Measurements from ENCODE around the gene CDK18.
"Not testable (repeated sequence)": the region's sequence is repeated elsewhere in the genome, so short reads cannot be mapped to it uniquely, and the experiment has no call there.

The CDK18 gene

GRCh38 chr1:205480349-205480985, 24.0 kb upstream of the CDK18 start:
- H3K4me3 ChIP-seq (ENCODE audit: low read depth, low read length), result no peak overlapping the region
- DNase-seq (ENCODE audit: low read depth, low spot score), result no peak
- in situ Hi-C loops (cut with HindIII; ENCODE audit: low sequenced_read_pairs), result no loop called here
- TF ChIP-seq CTCF (IDR thresholded peaks at IDR 0.05; ENCODE audit: low read depth, low read length), result no peak

GRCh38 chr1:205481218-205481617, 23.3 kb upstream of the CDK18 start:
- no peak for TF ChIP-seq CTCF (IDR thresholded peaks at IDR 0.05; ENCODE audit: low read depth, low read length)
- in situ Hi-C loops (cut with HindIII; ENCODE audit: low sequenced_read_pairs), result no loop called here
- no peak for DNase-seq (ENCODE audit: low read depth, low spot score)
- H3K4me3 ChIP-seq (ENCODE audit: low read depth, low read length), result no peak overlapping the region

- no peak for TF ChIP-seq CTCF (IDR thresholded peaks at IDR 0.05; ENCODE audit: low read depth, low read length)
- DNase-seq (ENCODE audit: low read depth, low spot score), result no peak
- in situ Hi-C loops (cut with HindIII; ENCODE audit: low sequenced_read_pairs), result no loop called here
- no peak overlapping the region for H3K4me3 ChIP-seq (ENCODE audit: low read depth, low read length)
These were observed 22.8 kb upstream of the CDK18 start for GRCh38 chr1:205481629-205482151.

GRCh38 chr1:205482587-205482986, 21.9 kb upstream of the CDK18 start:
- H3K4me3 ChIP-seq (ENCODE audit: low read depth, low read length); DNase-seq (ENCODE audit: low read depth, low spot score); in situ Hi-C loops (cut with HindIII; ENCODE audit: low sequenced_read_pairs): not testable (repeated sequence)

- no peak overlapping the region for H3K4me3 ChIP-seq (ENCODE audit: low read depth, low read length)
- DNase-seq (ENCODE audit: low read depth, low spot score), result no peak
- TF ChIP-seq CTCF (IDR thresholded peaks at IDR 0.05; ENCODE audit: low read depth, low read length), result no peak
- in situ Hi-C loops (cut with HindIII; ENCODE audit: low sequenced_read_pairs), result no loop called here
These were observed 21.1 kb upstream of the CDK18 start for GRCh38 chr1:205483372-205483771.

- no peak overlapping the region for H3K4me3 ChIP-seq (ENCODE audit: low read depth, low read length)
- TF ChIP-seq CTCF (IDR thresholded peaks at IDR 0.05; ENCODE audit: low read depth, low read length), result peak; percentile 95
- in situ Hi-C loops (cut with HindIII; ENCODE audit: low sequenced_read_pairs), result no loop called here
These were observed 19.2 kb upstream of the CDK18 start for GRCh38 chr1:205484985-205485967.

GRCh38 chr1:205486258-205486657, 18.2 kb upstream of the CDK18 start:
- no peak for DNase-seq (ENCODE audit: low read depth, low spot score)
- TF ChIP-seq CTCF (IDR thresholded peaks at IDR 0.05; ENCODE audit: low read depth, low read length), result no peak
- H3K4me3 ChIP-seq (ENCODE audit: low read depth, low read length), result no peak overlapping the region
- in situ Hi-C loops (cut with HindIII; ENCODE audit: low sequenced_read_pairs), result no loop called here

More at GRCh38 chr1:205484985-205485967, 19.2 kb upstream of the CDK18 start:
- peak; percentile 67 for DNase-seq (ENCODE audit: low read depth, low spot score)

Measured in astrocyte of the spinal cord (primary cell).